ENCODE data around the gene MEMO1.
"Not testable (repeated sequence)": the region's sequence is repeated elsewhere in the genome, so short reads cannot be mapped to it uniquely, and the experiment has no call there.

MEMO1 gene

GRCh38 chr2:31957354-31958139 lies 53.3 kb downstream of the MEMO1 start:
- DNase-seq (ENCODE audit: low read depth, low spot score), result no peak

- not testable (repeated sequence) for DNase-seq (ENCODE audit: low read depth, low spot score)
Observed at GRCh38 chr2:31956934-31957333, 53.9 kb downstream of the MEMO1 start.

GRCh38 chr2:31956312-31956711 lies 54.5 kb downstream of the MEMO1 start:
- no peak for DNase-seq (ENCODE audit: low read depth, low spot score)

GRCh38 chr2:31953095-31953494 lies 57.7 kb downstream of the MEMO1 start:
- DNase-seq (ENCODE audit: low read depth, low spot score), result not testable (repeated sequence)

- DNase-seq (ENCODE audit: low read depth, low spot score), result no peak
Observed at GRCh38 chr2:31950946-31951562, 59.8 kb downstream of the MEMO1 start.

- DNase-seq (ENCODE audit: low read depth, low spot score), result no peak
Observed at GRCh38 chr2:31947871-31948270, 62.9 kb downstream of the MEMO1 start.

GRCh38 chr2:31946838-31947237 lies 64.0 kb downstream of the MEMO1 start:
- DNase-seq (ENCODE audit: low read depth, low spot score), result no peak

- DNase-seq (ENCODE audit: low read depth, low spot score), result no peak
Observed at GRCh38 chr2:31945572-31945935, 65.3 kb downstream of the MEMO1 start.

- no peak for DNase-seq (ENCODE audit: low read depth, low spot score)
Observed at GRCh38 chr2:31944828-31945571, 65.8 kb downstream of the MEMO1 start.

GRCh38 chr2:31943636-31944225 lies 67.1 kb downstream of the MEMO1 start:
- DNase-seq (ENCODE audit: low read depth, low spot score), result no peak

GRCh38 chr2:31940920-31941319 lies 69.9 kb downstream of the MEMO1 start:
- DNase-seq (ENCODE audit: low read depth, low spot score), result no peak

- DNase-seq (ENCODE audit: low read depth, low spot score), result no peak
Observed at GRCh38 chr2:31937741-31938140, 73.1 kb downstream of the MEMO1 start.

GRCh38 chr2:31935370-31935769 lies 75.4 kb downstream of the MEMO1 start:
- no peak for DNase-seq (ENCODE audit: low read depth, low spot score)

GRCh38 chr2:31933066-31933465 lies 77.7 kb downstream of the MEMO1 start:
- DNase-seq (ENCODE audit: low read depth, low spot score), result no peak

GRCh38 chr2:31932589-31932988 lies 78.2 kb downstream of the MEMO1 start:
- DNase-seq (ENCODE audit: low read depth, low spot score), result no peak

GRCh38 chr2:31931916-31932315 lies 78.9 kb downstream of the MEMO1 start:
- no peak for DNase-seq (ENCODE audit: low read depth, low spot score)

GRCh38 chr2:31925517-31925916 lies 85.3 kb downstream of the MEMO1 start:
- no peak for DNase-seq (ENCODE audit: low read depth, low spot score)

GRCh38 chr2:31923662-31924061 lies 87.1 kb downstream of the MEMO1 start:
- DNase-seq (ENCODE audit: low read depth, low spot score), result no peak

GRCh38 chr2:31922542-31923408 lies 88.0 kb downstream of the MEMO1 start:
- DNase-seq (ENCODE audit: low read depth, low spot score), result no peak

GRCh38 chr2:31920962-31921361 lies 89.8 kb downstream of the MEMO1 start:
- DNase-seq (ENCODE audit: low read depth, low spot score), result no peak

GRCh38 chr2:31919499-31919898 lies 91.3 kb downstream of the MEMO1 start:
- no peak for DNase-seq (ENCODE audit: low read depth, low spot score)
